Progenitor cell of endocrine pancreas (in vitro differentiated cells): ENCODE results near the gene NECTIN2. TPM values are rescaled to one million over a fixed set of nuclear protein-coding genes. Genes with fewer than 3 reads are reported as not detected.

Experiments
- DNase-seq: peaks from one replicate; pipeline ENCODE4 v3.0.0; 2021; ENCODE audit warnings: low spot score; ENCODE audit not compliant: unreplicated experiment
- H3K27ac Mint-ChIP-seq: 2 replicates; pipeline ENCODE4 v1.8.0; 2021; ENCODE audit warnings: mild to moderate bottlenecking, moderate library complexity, mixed read lengths
- H3K27me3 Mint-ChIP-seq: 2 replicates; pipeline ENCODE4 v1.8.0; 2021; ENCODE audit warnings: mixed read lengths
- H3K36me3 Mint-ChIP-seq: 2 replicates; pipeline ENCODE4 v1.8.0; 2022; ENCODE audit warnings: mixed read lengths; ENCODE audit not compliant: insufficient read depth
- H3K4me1 Mint-ChIP-seq: 2 replicates; pipeline ENCODE4 v1.8.0; 2021; ENCODE audit warnings: low read depth, mixed read lengths
- H3K4me3 Mint-ChIP-seq: 2 replicates; pipeline ENCODE4 v1.8.0; 2021; ENCODE audit warnings: low read depth, mild to moderate bottlenecking, moderate library complexity, mixed read lengths
- H3K9me3 Mint-ChIP-seq: 2 replicates; pipeline ENCODE4 v1.8.0; 2021; ENCODE audit warnings: low read depth, mixed read lengths
- CTCF ChIP-seq: fragments of 200-600 bp; sonication (generic); IDR thresholded peaks from one replicate; pipeline ENCODE4 v1.5.0; 2021; ENCODE audit warnings: antibody characterized with exemption, mild to moderate bottlenecking; ENCODE audit not compliant: unreplicated experiment
- total RNA-seq: library from RNA; stranded (reverse); gene quantifications from 2 replicates; pipeline ENCODE4 v1.2.1, GENCODE V29; 2021

NECTIN2 gene
- total RNA-seq, 1 donor from 2014 or later = 201 TPM

DNA sequence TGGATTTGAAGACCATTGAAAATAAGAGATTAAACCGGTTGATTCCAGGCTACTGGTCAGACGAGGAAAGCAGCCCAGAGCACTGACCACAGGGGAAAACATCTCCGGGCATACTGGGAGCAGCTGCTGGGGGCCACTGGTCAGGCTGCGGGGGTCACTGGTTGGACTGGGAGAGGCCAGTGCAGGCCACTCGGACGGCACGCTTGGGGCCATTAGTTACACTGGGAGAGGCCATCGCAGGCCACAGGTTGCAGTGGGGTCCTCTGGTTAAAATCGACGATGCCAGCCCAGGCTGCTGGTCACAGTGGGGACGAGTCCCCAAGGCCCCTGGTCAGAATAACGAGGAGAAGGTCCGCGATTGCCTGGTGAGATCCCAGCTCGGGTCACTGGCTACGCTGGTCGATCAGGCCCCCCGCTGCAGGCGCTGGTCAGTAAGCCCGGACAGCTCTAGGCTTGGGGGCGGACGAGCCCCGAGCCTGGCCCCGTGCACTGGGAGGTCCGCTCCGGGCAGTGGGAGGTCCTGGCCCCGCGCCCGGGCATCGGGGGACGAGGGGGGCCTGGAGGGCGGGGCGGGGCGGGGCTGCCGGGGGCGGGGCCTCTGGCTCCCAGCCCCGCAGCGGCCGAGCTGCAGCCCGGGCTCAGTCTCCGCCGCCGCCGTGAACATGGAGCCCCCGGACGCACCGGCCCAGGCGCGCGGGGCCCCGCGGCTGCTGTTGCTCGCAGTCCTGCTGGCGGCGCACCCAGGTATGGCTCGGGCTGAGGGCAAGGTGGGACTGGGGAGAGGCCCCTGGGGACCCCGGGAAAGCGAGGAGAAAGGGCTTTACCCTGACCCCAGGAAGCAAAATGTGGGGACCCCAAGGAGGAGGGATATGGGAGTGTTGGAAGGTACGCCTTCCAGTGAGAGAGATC is 37.4 kb upstream of the NECTIN2 start, which contains the start of gene BCAM:
Gene BCAM (plus strand): TSS at position 641 of the 909 bp plus-strand sequence. CDS start 22 bp downstream, at position 663.
- Mint-ChIP-seq H3K4me3 (peak within 1 kb of the TSS; percentile 78), H3K9me3 (no peaks in the 10 kb centered on the region), H3K27me3 (no peaks in the 10 kb centered on the region), H3K4me1 (peaks cover 24% of the 10 kb centered on the region), H3K36me3 (peaks cover 12% of the 10 kb centered on the region), H3K27ac (peak within 1 kb of the TSS; percentile 98)
- DNase-seq = peak; percentile 65
- no peak for TF ChIP-seq CTCF

DNA sequence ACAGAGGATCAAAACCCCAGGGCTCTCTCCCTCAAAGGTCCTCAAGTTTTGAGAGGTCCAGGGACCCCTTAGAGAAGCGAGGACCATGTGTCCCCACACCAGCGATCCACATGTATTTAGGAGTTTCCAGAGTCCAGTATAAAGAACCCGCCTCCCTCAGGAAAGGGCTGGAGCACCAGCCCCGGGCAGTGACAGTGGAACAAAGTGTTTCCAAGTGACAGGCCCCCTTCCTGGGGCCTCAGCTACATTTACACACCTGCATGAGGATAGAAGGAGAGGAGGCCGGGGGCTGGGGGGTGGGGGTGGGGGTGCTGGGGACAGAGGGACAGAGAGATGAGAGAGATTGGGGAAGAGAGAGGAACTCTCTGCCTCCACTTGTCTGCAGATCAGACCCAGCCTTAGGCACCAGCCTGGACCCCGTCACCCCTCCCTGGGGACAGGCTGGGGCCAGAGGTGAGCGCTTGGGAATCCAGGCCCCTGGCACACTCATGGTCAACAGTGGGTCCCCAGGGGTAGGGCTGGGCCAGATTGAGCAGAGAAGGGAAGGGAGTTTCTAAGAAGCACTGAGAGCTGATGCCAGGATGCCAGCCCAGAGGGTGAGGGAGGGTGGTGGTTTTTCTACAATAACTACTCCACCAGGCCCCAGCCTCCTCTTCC is 36.4 kb upstream of the NECTIN2 start:
- Mint-ChIP-seq H3K4me1 (peaks cover 24% of the 10 kb centered on the region), H3K36me3 (peaks cover 17% of the 10 kb centered on the region), H3K9me3 (no peaks in the 10 kb centered on the region), H3K4me3 (peak overlapping the region; percentile 78), H3K27ac (peak overlapping the region; percentile 87), H3K27me3 (no peaks in the 10 kb centered on the region)
- DNase-seq = no peak
- TF ChIP-seq CTCF = no peak

DNA sequence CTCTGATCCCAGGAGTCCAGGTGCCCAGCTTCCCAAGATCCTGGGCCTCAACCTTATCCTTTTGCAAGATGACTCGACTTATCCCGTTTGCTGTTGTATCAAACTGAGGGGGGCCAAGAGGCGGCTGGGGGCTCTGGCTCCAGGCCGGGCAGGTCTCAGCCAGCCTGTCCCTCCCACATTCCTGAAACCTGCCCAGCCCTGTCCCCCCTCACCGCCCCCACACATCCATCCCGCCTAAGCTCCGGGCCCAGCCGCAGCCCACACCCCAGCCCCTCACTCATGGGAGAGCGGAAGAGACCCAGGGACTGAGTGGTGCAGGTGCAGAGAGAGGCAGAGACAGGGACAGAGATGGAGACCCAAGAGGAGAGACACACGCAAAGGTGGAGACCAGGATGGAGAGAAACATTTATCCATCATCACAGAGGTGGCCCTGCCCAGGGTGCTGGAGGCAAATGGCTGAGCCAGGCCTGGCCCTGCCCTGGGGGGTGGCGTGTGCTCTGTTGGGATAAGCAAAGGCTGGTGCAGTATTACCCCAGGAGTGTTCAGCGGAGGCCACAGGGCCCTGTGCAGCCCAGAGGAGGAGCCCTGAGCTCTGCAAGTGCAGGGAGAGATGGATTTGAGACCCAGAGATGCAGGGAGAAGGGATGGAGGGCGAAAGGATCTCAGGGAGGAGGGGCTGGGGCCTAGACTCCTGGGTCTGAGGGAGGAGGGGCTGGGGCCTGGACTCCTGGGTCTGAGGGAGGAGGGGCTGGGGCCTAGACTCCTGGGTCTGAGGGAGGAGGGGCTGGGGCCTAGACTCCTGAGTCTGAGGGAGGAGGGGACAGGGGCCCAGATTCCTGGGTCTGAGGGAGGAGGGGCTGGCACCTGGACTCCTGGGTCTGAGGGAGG is 35.6 kb upstream of the NECTIN2 start:
- H3K9me3 Mint-ChIP-seq = no peaks in the 10 kb centered on the region
- H3K27ac Mint-ChIP-seq = peak overlapping the region; percentile 37
- H3K36me3 Mint-ChIP-seq = peaks cover 25% of the 10 kb centered on the region
- H3K27me3 Mint-ChIP-seq = no peaks in the 10 kb centered on the region
- peaks cover 24% of the 10 kb centered on the region for H3K4me1 Mint-ChIP-seq
- TF ChIP-seq CTCF = no peak
- no peak for DNase-seq
- H3K4me3 Mint-ChIP-seq = peak overlapping the region; percentile 78

DNA sequence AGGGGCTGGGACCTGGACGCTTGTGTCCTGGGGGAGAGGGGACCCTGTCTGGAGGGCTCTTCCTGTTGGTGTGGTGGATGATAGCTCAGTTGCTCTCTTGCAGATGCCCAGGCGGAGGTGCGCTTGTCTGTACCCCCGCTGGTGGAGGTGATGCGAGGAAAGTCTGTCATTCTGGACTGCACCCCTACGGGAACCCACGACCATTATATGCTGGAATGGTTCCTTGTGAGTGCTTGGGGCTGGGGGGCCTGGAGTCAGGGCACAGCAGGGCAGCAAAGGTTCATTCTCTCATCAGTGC is 35.0 kb upstream of the NECTIN2 start:
- peaks cover 26% of the 10 kb centered on the region for H3K36me3 Mint-ChIP-seq
- DNase-seq = no peak
- H3K27ac Mint-ChIP-seq = no peak overlapping the region
- no peaks in the 10 kb centered on the region for H3K9me3 Mint-ChIP-seq
- H3K27me3 Mint-ChIP-seq = no peaks in the 10 kb centered on the region
- peaks cover 24% of the 10 kb centered on the region for H3K4me1 Mint-ChIP-seq
- no peak for TF ChIP-seq CTCF
- peak overlapping the region; percentile 42 for H3K4me3 Mint-ChIP-seq
